Ishikawa (cell line): ENCODE measurements around the gene LEMD2.

ENCODE experiments used
- CEBPB ChIP-seq: IDR thresholded peaks from 2 replicates; pipeline ENCODE4 v1.6.1; 2012
- EGR1 ChIP-seq: IDR thresholded peaks from 2 replicates; pipeline ENCODE4 v1.6.1; 2012
- EP300 ChIP-seq: IDR thresholded peaks from 2 replicates; pipeline ENCODE4 v1.6.1; 2012; ENCODE audit warnings: borderline replicate concordance
- FOXM1 ChIP-seq: IDR thresholded peaks from 2 replicates; pipeline ENCODE4 v1.6.1; 2012; ENCODE audit warnings: low read depth, borderline replicate concordance
- NFIC ChIP-seq: IDR thresholded peaks from 2 replicates; pipeline ENCODE4 v1.6.1; 2012
- RAD21 ChIP-seq: IDR thresholded peaks from 2 replicates; pipeline ENCODE4 v1.6.1; 2012; ENCODE audit warnings: low read depth
- TAF1 ChIP-seq: IDR thresholded peaks from 2 replicates; pipeline ENCODE4 v1.6.1; 2012; ENCODE audit warnings: low read depth, mild to moderate bottlenecking
- TCF12 ChIP-seq: IDR thresholded peaks from 2 replicates; pipeline ENCODE4 v1.6.1; 2012; ENCODE audit warnings: low read depth
- TEAD4 ChIP-seq: IDR thresholded peaks from 2 replicates; pipeline ENCODE4 v1.6.1; 2012
- YY1 ChIP-seq: IDR thresholded peaks from 2 replicates; pipeline ENCODE4 v1.6.1; 2012; ENCODE audit warnings: low read depth
- ZBTB7A ChIP-seq: IDR thresholded peaks from 2 replicates; pipeline ENCODE4 v1.6.1; 2012; ENCODE audit warnings: low read depth
- TF ChIP-seq, protein P1 (sequence below): IDR thresholded peaks from 2 replicates; pipeline ENCODE4 v1.6.1; 2012
- TF ChIP-seq, protein P2 (sequence below): IDR thresholded peaks from 2 replicates; pipeline ENCODE4 v1.6.1; 2012; ENCODE audit warnings: low read depth, mild to moderate bottlenecking
- TF ChIP-seq, protein P3 (sequence below): IDR thresholded peaks from 2 replicates; pipeline ENCODE4 v1.6.1; 2012

The LEMD2 gene

DNA sequence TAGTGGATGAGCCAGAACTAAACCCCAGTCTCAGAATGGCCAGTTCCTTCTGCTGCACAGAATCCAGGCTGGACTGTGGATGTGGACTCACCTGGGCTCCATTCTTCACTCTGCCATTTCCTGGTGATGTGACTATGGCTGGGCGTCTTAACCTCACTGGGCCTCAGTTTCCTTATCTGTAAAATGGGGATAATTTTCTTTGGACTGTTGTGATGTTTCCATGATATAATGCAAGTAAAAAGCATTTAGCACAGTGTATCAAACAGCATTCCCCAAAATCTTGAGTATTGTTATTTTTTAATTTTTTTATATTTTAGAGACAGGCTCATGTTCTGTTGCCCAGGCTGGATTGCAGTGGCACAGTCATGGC lies 36.3 kb downstream of the LEMD2 start:
- TF ChIP-seq RAD21 (no peak), ZBTB7A (no peak), EGR1 (no peak), EP300 (no peak), FOXM1 (no peak)

DNA sequence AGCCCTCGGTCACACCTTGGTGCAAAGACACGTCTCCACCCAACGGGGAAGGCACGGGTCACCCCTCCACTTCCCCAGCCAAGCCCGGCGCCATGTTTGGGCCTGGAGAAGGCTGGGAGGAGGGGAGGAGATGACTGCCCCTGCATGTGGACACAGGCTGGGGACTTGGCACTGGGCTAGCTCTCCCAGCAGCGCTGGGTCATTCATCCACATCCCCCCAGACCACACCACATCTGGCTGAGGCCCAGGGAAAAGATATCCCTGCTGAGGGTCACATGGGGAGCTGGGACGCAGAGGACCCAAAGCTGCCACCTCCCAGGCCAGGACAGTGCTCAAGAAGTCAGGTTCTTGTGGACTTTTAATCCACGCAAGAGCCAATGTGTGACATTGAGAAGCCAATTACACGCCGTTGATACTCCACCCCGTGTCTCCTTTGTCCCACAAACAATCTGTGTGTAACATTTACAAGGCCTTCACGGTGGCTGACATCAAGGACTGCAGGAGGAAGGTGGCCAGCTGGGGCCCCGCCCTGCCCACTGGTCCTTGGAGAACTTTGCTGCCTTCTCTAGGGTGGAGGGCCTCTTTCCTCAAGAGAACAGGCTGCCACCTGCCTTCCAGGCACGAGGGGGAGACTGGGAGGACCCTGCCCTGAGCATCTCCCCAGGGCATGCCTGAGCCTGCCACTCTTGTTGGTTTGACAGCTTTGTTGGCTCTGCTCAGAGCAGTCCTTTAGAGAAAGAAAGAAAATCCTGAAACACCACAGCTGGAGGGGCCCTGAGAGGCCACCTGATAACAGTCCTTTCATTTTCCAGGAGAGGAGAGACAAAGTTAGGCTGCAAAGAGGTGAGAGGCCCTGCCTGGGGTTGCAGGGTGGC lies 36.9 kb downstream of the LEMD2 start:
- TF ChIP-seq, protein P1, sequence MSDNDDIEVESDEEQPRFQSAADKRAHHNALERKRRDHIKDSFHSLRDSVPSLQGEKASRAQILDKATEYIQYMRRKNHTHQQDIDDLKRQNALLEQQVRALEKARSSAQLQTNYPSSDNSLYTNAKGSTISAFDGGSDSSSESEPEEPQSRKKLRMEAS, result peak; percentile 41; the same call in 1 of the 2 replicates
- TF ChIP-seq YY1, result no peak
- TF ChIP-seq TCF12, result 0 out of 2 replicates have a peak, but pooled peaks have one; percentile 24

DNA sequence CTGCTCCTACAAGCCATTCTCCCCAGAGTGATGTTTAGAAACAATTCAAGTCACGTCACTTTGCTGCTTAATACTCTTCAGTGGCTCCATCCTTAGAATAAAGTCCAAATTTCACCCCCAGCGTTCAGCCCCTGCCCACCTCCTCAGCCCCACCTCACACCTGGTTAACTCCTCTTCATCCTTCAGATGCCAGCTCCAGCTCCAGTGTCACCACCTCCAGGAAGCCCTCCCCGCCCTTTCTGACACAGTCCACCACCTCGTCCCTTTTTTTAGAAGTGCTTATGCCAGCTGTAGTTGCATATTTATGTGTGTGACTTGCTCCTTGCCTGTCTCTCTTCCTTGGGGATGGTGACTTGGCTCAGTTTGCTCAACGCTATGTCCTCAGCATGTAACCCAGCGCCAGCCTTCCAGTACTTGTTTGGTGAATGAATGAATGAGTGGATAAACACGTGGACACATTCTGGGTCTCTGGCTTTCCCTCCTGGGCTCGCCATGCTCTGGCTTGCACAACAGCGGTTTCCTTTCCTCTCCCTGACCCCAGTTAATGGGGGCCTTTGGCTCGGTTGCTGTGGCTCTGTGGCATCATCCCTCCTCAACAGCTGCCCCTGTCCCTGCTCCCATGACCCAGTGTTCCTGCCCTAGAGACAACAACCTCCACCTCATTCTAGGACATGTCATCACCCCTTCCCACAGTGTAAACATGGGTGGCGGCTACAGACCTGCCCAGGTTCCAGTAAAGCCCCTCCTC lies 38.5 kb downstream of the LEMD2 start:
- TF ChIP-seq TAF1, result no peak
- no peak for TF ChIP-seq NFIC
- TF ChIP-seq YY1, result no peak
- TF ChIP-seq FOXM1, result no peak
- no peak for TF ChIP-seq RAD21

DNA sequence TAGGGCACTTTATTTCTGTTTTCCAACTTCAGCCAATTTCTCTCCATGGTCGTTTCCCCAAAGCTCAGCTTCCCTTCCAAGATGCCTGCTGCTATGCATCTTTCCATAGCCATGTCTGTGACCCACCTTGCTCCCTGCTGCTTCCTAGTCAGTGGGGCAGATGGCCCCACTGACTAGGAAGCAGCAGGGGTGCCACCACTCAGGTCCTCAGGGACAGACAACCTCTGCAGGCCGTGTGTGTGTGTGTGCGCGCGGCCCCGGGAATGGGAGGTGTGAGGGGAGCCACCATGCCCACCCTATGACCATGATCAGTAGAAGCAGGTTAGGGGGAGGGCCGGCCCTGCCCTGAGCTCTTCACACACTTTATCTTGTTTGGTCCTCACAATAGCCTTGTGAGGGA lies 39.5 kb downstream of the LEMD2 start:
- TF ChIP-seq, protein P2, sequence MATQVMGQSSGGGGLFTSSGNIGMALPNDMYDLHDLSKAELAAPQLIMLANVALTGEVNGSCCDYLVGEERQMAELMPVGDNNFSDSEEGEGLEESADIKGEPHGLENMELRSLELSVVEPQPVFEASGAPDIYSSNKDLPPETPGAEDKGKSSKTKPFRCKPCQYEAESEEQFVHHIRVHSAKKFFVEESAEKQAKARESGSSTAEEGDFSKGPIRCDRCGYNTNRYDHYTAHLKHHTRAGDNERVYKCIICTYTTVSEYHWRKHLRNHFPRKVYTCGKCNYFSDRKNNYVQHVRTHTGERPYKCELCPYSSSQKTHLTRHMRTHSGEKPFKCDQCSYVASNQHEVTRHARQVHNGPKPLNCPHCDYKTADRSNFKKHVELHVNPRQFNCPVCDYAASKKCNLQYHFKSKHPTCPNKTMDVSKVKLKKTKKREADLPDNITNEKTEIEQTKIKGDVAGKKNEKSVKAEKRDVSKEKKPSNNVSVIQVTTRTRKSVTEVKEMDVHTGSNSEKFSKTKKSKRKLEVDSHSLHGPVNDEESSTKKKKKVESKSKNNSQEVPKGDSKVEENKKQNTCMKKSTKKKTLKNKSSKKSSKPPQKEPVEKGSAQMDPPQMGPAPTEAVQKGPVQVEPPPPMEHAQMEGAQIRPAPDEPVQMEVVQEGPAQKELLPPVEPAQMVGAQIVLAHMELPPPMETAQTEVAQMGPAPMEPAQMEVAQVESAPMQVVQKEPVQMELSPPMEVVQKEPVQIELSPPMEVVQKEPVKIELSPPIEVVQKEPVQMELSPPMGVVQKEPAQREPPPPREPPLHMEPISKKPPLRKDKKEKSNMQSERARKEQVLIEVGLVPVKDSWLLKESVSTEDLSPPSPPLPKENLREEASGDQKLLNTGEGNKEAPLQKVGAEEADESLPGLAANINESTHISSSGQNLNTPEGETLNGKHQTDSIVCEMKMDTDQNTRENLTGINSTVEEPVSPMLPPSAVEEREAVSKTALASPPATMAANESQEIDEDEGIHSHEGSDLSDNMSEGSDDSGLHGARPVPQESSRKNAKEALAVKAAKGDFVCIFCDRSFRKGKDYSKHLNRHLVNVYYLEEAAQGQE, result no peak
- no peak for TF ChIP-seq RAD21
- TF ChIP-seq, protein P3, sequence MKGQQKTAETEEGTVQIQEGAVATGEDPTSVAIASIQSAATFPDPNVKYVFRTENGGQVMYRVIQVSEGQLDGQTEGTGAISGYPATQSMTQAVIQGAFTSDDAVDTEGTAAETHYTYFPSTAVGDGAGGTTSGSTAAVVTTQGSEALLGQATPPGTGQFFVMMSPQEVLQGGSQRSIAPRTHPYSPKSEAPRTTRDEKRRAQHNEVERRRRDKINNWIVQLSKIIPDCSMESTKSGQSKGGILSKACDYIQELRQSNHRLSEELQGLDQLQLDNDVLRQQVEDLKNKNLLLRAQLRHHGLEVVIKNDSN, result no peak
- TF ChIP-seq EP300, result no peak
- no peak for TF ChIP-seq NFIC
- no peak for TF ChIP-seq FOXM1
- TF ChIP-seq TCF12, result no peak

DNA sequence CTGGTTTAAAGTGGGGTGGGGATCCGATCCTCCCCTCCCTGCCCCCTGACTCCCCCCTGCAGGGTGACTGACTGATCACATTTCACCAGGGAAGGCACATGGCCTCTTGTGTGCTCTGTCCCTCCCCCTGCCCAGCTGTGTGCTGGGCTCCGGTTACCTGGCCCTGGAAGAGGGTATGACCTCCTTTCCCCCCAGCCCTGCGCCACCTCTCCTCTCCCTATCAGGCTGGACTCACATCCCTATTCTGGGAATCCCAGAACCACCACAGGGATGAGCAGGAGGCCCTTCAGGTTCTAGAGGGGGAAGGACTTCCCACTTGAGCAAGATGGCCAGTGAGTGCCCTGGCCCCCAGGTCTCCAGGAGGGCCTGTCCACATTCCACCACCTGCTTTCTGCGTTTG lies 40.1 kb downstream of the LEMD2 start:
- peak; percentile 59; the same call in 1 of the 2 replicates for TF ChIP-seq TCF12
- 0 out of 2 replicates have a peak, but pooled peaks have one; percentile 24 for TF ChIP-seq TEAD4
- no peak for TF ChIP-seq CEBPB
- no peak for TF ChIP-seq FOXM1
- TF ChIP-seq NFIC, result no peak
- TF ChIP-seq, protein P2, result no peak
- TF ChIP-seq TAF1, result no peak
- no peak for TF ChIP-seq EGR1

DNA sequence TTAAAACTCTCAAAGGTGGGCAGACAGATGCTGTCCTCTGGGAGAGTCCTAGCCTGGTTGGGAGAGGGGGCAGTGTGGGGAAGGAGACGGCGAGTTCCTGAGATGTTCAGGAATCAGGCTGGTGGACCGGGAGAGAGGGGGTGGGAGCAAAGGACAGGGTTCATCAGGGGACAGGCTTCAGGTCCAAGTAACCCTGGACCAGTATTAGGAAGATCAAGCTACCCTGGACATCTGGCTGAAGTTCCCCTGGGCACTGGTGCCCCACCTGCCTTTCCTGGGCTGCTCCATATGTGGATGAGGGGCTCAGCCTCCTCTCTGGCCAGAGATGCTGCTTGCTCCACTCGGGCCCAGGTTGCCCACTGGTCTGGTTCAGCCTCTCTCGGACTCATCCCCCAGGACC lies 41.1 kb downstream of the LEMD2 start:
- TF ChIP-seq, protein P3, result no peak
- TF ChIP-seq YY1, result no peak
- no peak for TF ChIP-seq CEBPB
- TF ChIP-seq, protein P1, result no peak
- no peak for TF ChIP-seq FOXM1
- TF ChIP-seq, protein P2, result no peak
- TF ChIP-seq EP300, result no peak
- TF ChIP-seq TEAD4, result no peak
- TF ChIP-seq TCF12, result no peak
- no peak for TF ChIP-seq NFIC
- TF ChIP-seq EGR1, result no peak
- TF ChIP-seq RAD21, result no peak
